ENCODE data around the gene NTRK3. TPM values are rescaled to one million over a fixed set of nuclear protein-coding genes. Genes with fewer than 3 reads are reported as not detected.

The NTRK3 gene
- total and polyA plus RNA-seq, 2 of the 8 experiments (the other 6 are each of a cell fraction or from before 2014, with no cell fraction given): 4.5 to 6.8 TPM

- Histone ChIP-seq H2BK120ac (replicated peaks; ENCODE audit: low read depth, low read length) (no peak overlapping the region), H3K56ac (replicated peaks; ENCODE audit: insufficient read length, low read depth, low read length) (no peak overlapping the region), H3K4ac (replicated peaks; ENCODE audit: insufficient read length, low read depth, low read length) (no peak overlapping the region), H2BK20ac (ENCODE audit: low read length) (no peak overlapping the region), H4K8ac (ENCODE audit: extremely low read depth, insufficient read depth, low read length) (no peak overlapping the region), H3K79me1 (ENCODE audit: low read depth, low read length) (no peaks in the 10 kb centered on the region), H3K79me2 (ENCODE audit: control insufficient read depth in 1 of 2, insufficient read depth in 2 of 2, low read length in 2 of 2) (no peaks in the 10 kb centered on the region), H4K5ac (ENCODE audit: insufficient read length, low read depth, low read length) (no peak overlapping the region), H3K23me2 (ENCODE audit: low read depth, low read length) (no peaks in the 10 kb centered on the region), H3K36me3 (ENCODE audit: control insufficient read depth in 2 of 4, insufficient read depth in 4 of 4, low read length in 3 of 4) (no peaks in the 10 kb centered on the region), H2BK5ac (ENCODE audit: low read depth, low read length) (no peak overlapping the region), H3K27ac (ENCODE audit: low read depth, low read length) (no peak overlapping the region), H3K27me3 (replicated peaks in 1 of 4; ENCODE audit: control insufficient read depth in 3 of 4, extremely low read depth in 1 of 4, insufficient read depth in 3 of 4, low read length in 3 of 4) (no peaks in the 10 kb centered on the region), H3K9me3 (ENCODE audit: insufficient read depth in 2 of 2, low read depth in 1 of 2, low read length in 1 of 2) (no peaks in the 10 kb centered on the region), H4K91ac (replicated peaks; ENCODE audit: insufficient read length, low read length) (no peak overlapping the region), H3K23ac (ENCODE audit: insufficient read length) (no peak overlapping the region), H2AFZ (ENCODE audit: low read length) (no peak overlapping the region), H3K4me2 (ENCODE audit: insufficient read depth in 1 of 2, low read depth in 2 of 2, low read length in 2 of 2) (no peak overlapping the region), H3K14ac (ENCODE audit: insufficient read length) (no peak overlapping the region), H3K4me1 (replicated peaks in 1 of 4; ENCODE audit: control insufficient read depth in 3 of 4, insufficient read depth in 4 of 4, low read length in 3 of 4) (peaks cover 0 to 9% (median 4%) of the 10 kb centered on the region in 4 experiments; a peak in 4 of 7 replicates), H4K20me1 (replicated peaks in 1 of 2; ENCODE audit: control insufficient read depth in 1 of 2, insufficient read depth in 2 of 2, low read length in 2 of 2) (no peaks in the 10 kb centered on the region), H2BK15ac (ENCODE audit: low read length) (no peak overlapping the region), H3K4me3 (ENCODE audit: extremely low read depth in 1 of 4, insufficient read depth in 2 of 4, low read depth in 3 of 4, low read length in 4 of 4) (no peak overlapping the region), H3K9ac (replicated peaks in 1 of 4; ENCODE audit: extremely low read depth in 1 of 4, low read depth in 3 of 4, low read length in 3 of 4) (no peak overlapping the region), H2AK5ac (ENCODE audit: low read depth, low read length) (no peak overlapping the region), H2BK12ac (ENCODE audit: low read depth, low read length) (peak overlapping the region; percentile 81; the same call in 1 of the 2 replicates), H3K18ac (ENCODE audit: extremely low read depth, low read length) (no peak overlapping the region)
- DNase-seq (ENCODE audit: low read depth in 1 of 2, low spot score in 2 of 2): no peak
- ChIA-PET CTCF (ENCODE audit: partially characterized antibody) (interaction anchor here (2.7 kb wide), 1 partner anchor 47 kb away, joined by 8 read pairs; no protein-coding TSS in a partner anchor), POLR2A (ENCODE audit: partially characterized antibody) (no interaction called here)
- no peak for FAIRE-seq
- WGBS, 2 experiments (ENCODE audit: extremely low coverage in 1 of 2, insufficient coverage in 1 of 2, insufficient read length in 1 of 2, insufficient replicate concordance in 2 of 2, low coverage in 1 of 2, low lambda C conversion rate in 2 of 2, missing lambda C conversion rate in 1 of 2): 88% methylated on average over 6 of the region's 6 CpGs; no CpG with 5 or more reads in 1 of the 2 experiments
- TF ChIP-seq TBP (IDR thresholded peaks at IDR 0.05; ENCODE audit: low read depth, low read length): no peak
- no peak for TF ChIP-seq KDM5A (IDR thresholded peaks at IDR 0.05; ENCODE audit: low read length)
- TF ChIP-seq SP2 (IDR thresholded peaks at IDR 0.05; ENCODE audit: low read length): no peak
- no peak for TF ChIP-seq CTCF (IDR thresholded peaks at IDR 0.05; ENCODE audit: control extremely low read depth in 1 of 3, insufficient read depth in 1 of 3, low read depth in 1 of 3, low read length in 3 of 3)
- no peak for TF ChIP-seq BRCA1 (IDR thresholded peaks at IDR 0.05; ENCODE audit: low read depth, low read length)
- TF ChIP-seq HDAC6 (IDR thresholded peaks at IDR 0.05; ENCODE audit: low read depth, low read length): no peak
- no peak for TF ChIP-seq SP4 (IDR thresholded peaks at IDR 0.05; ENCODE audit: low read length)
- no peak for TF ChIP-seq USF2 (IDR thresholded peaks at IDR 0.05; ENCODE audit: low read length)
- TF ChIP-seq GTF2F1 (IDR thresholded peaks at IDR 0.05; ENCODE audit: borderline replicate concordance, low read depth, low read length): no peak
- no peak for TF ChIP-seq EGR1 (IDR thresholded peaks at IDR 0.05; ENCODE audit: borderline replicate concordance, low read depth, low read length)
- TF ChIP-seq TCF12 (IDR thresholded peaks at IDR 0.05; ENCODE audit: low read depth, low read length): no peak
- TF ChIP-seq JUND (IDR thresholded peaks at IDR 0.05; ENCODE audit: low read length): no peak
Measured at GRCh38 chr15:88075102-88075501, 181.4 kb downstream of the NTRK3 start.
